ENCODE measurements around the gene TMEM80.

The TMEM80 gene

GRCh38 chr11:748007-748359 lies 52.4 kb downstream of the TMEM80 start:
- no peak for DNase-seq

GRCh38 chr11:749731-750130 lies 54.1 kb downstream of the TMEM80 start:
- DNase-seq: no peak

Measured in 8988T (cell line).